ENCODE measurements around the gene LRRC15.

- no peak for TF ChIP-seq CTCF (IDR thresholded peaks at IDR 0.05; ENCODE audit: poor library complexity)
- no peak for TF ChIP-seq EZH2 (IDR thresholded peaks at IDR 0.05; ENCODE audit: borderline replicate concordance)
- no peak for TF ChIP-seq EZH2phosphoT487 (IDR thresholded peaks at IDR 0.05; ENCODE audit: low read depth, severe bottlenecking, unreplicated experiment)
Measured at GRCh38 chr3:194310060-194310835, 59.3 kb downstream of the LRRC15 start.

Data from hepatocyte (in vitro differentiated cells).